Measurements from ENCODE around the gene SH3RF3. TPM values are rescaled to one million over a fixed set of nuclear protein-coding genes. Genes with fewer than 3 reads are reported as not detected.

The SH3RF3 gene
- total and polyA plus RNA-seq, 2 donors (not counting 1 experiment from before 2014, with no cell fraction given) = 8.3 to 10.1 TPM

DNA sequence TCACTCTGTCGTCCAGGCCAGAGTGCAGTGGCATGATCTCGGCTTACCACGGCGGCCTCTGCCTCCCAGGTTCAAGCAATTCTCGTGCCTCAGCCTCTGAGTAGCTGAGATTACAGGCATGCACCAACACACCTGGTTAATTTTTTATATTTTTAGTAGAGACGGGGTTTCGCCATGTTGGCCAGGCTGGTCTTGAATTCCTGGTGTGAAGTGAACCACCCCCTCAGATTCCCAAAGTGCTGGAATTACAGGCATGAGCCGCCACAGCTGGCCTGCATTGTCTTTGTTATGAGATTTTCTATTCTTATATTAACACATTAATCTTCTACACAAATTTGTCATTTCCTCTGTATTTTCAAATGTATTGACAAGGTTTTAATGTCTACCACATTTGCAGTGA lies 409.5 kb downstream of the SH3RF3 start:
- no peaks in the 10 kb centered on the region for H3K9me3 ChIP-seq (ENCODE audit: control insufficient read depth, insufficient read depth, low read depth, low read length)
- H3K36me3 ChIP-seq (ENCODE audit: control insufficient read depth, insufficient read depth, low read length) = no peaks in the 10 kb centered on the region
- no peak overlapping the region for H3K9ac ChIP-seq (ENCODE audit: insufficient read depth, low read length)
- no peak for TF ChIP-seq EZH2 (IDR thresholded peaks at IDR 0.05; ENCODE audit: low read length, missing control alignments)
- no peak for TF ChIP-seq CTCF (conservative IDR thresholded peaks at IDR 0.05 in 1 of 2, IDR thresholded peaks at IDR 0.05 in 1 of 2; ENCODE audit: low read depth in 1 of 2, low read length in 2 of 2)
- no peak overlapping the region for H3K4me3 ChIP-seq (replicated peaks in 1 of 4; ENCODE audit: control extremely low read depth in 1 of 4, insufficient read depth in 1 of 4, low read depth in 3 of 4, low read length in 4 of 4)
- no peaks in the 10 kb centered on the region for H3K27me3 ChIP-seq (ENCODE audit: control insufficient read depth, insufficient read depth, low read length)
- no peak overlapping the region for H2AFZ ChIP-seq (ENCODE audit: low read length)
- no peaks in the 10 kb centered on the region for H3K79me2 ChIP-seq (ENCODE audit: control insufficient read depth, insufficient read depth, low read length)
- H3K4me1 ChIP-seq (ENCODE audit: control insufficient read depth, extremely low read depth, insufficient read depth, low read length) = no peaks in the 10 kb centered on the region
- H3K4me2 ChIP-seq (ENCODE audit: extremely low read depth, insufficient read depth, low read length) = no peak overlapping the region
- no peaks in the 10 kb centered on the region for H4K20me1 ChIP-seq (ENCODE audit: control insufficient read depth, extremely low read depth, insufficient read depth, low read length)
- peak in 1 of 2 donors; percentile 27 for DNase-seq (ENCODE audit: low read depth in 2 of 2)
- no peak overlapping the region for H3K27ac ChIP-seq (ENCODE audit: insufficient read depth, low read length)

DNA sequence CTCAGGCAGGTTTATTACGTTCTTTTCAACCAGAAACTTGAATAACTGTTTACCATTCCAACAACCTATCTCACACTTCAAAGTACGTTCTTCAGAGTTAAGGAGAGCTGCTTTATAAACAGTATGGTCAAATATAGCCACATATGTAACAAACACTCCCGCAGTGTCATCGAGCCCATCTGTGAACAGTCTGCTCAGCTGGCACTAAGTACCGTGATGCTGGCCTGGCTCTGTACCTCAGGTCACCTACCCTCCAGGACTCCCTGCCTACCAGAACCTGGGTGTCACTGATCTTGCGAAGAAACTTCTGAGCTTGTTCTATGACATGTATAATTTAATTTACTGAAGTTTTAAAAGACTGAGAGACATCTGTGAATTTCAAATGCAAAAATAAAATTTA lies 413.4 kb downstream of the SH3RF3 start:
- H4K20me1 ChIP-seq (ENCODE audit: control insufficient read depth, extremely low read depth, insufficient read depth, low read length) = peaks cover 2% of the 10 kb centered on the region
- no peak overlapping the region for H2AFZ ChIP-seq (ENCODE audit: low read length)
- no peak for DNase-seq (ENCODE audit: low read depth in 2 of 2)
- TF ChIP-seq EZH2 (IDR thresholded peaks at IDR 0.05; ENCODE audit: low read length, missing control alignments) (no peak), CTCF (conservative IDR thresholded peaks at IDR 0.05 in 1 of 2, IDR thresholded peaks at IDR 0.05 in 1 of 2; ENCODE audit: low read depth in 1 of 2, low read length in 2 of 2) (no peak)
- no peaks in the 10 kb centered on the region for H3K27me3 ChIP-seq (ENCODE audit: control insufficient read depth, insufficient read depth, low read length)
- H3K4me3 ChIP-seq (replicated peaks in 1 of 4; ENCODE audit: control extremely low read depth in 1 of 4, insufficient read depth in 1 of 4, low read depth in 3 of 4, low read length in 4 of 4) = no peak overlapping the region
- H3K36me3 ChIP-seq (ENCODE audit: control insufficient read depth, insufficient read depth, low read length) = peaks cover 2% of the 10 kb centered on the region
- no peaks in the 10 kb centered on the region for H3K79me2 ChIP-seq (ENCODE audit: control insufficient read depth, insufficient read depth, low read length)
- H3K27ac ChIP-seq (ENCODE audit: insufficient read depth, low read length) = no peak overlapping the region
- H3K9me3 ChIP-seq (ENCODE audit: control insufficient read depth, insufficient read depth, low read depth, low read length) = no peaks in the 10 kb centered on the region
- no peak overlapping the region for H3K4me2 ChIP-seq (ENCODE audit: extremely low read depth, insufficient read depth, low read length)
- H3K4me1 ChIP-seq (ENCODE audit: control insufficient read depth, extremely low read depth, insufficient read depth, low read length) = no peaks in the 10 kb centered on the region
- no peak overlapping the region for H3K9ac ChIP-seq (ENCODE audit: insufficient read depth, low read length)

GRCh38 chr2:109545828-109546713 lies 417.1 kb downstream of the SH3RF3 start:
- DNase-seq (ENCODE audit: low read depth in 2 of 2) = peak; percentile 34 to 68
- Histone ChIP-seq H3K27me3 (ENCODE audit: control insufficient read depth, insufficient read depth, low read length) (no peaks in the 10 kb centered on the region), H3K9ac (ENCODE audit: insufficient read depth, low read length) (no peak overlapping the region), H3K4me1 (ENCODE audit: control insufficient read depth, extremely low read depth, insufficient read depth, low read length) (no peaks in the 10 kb centered on the region), H2AFZ (ENCODE audit: low read length) (no peak overlapping the region), H3K79me2 (ENCODE audit: control insufficient read depth, insufficient read depth, low read length) (no peaks in the 10 kb centered on the region), H3K27ac (ENCODE audit: insufficient read depth, low read length) (no peak overlapping the region), H3K4me3 (replicated peaks in 1 of 4; ENCODE audit: control extremely low read depth in 1 of 4, insufficient read depth in 1 of 4, low read depth in 3 of 4, low read length in 4 of 4) (no peak overlapping the region), H3K36me3 (ENCODE audit: control insufficient read depth, insufficient read depth, low read length) (peaks cover 2% of the 10 kb centered on the region), H3K4me2 (ENCODE audit: extremely low read depth, insufficient read depth, low read length) (no peak overlapping the region), H3K9me3 (ENCODE audit: control insufficient read depth, insufficient read depth, low read depth, low read length) (no peaks in the 10 kb centered on the region), H4K20me1 (ENCODE audit: control insufficient read depth, extremely low read depth, insufficient read depth, low read length) (peaks cover 2% of the 10 kb centered on the region)
- TF ChIP-seq CTCF (conservative IDR thresholded peaks at IDR 0.05 in 1 of 2, IDR thresholded peaks at IDR 0.05 in 1 of 2; ENCODE audit: low read depth in 1 of 2, low read length in 2 of 2) (peak; percentile 98), EZH2 (IDR thresholded peaks at IDR 0.05; ENCODE audit: low read length, missing control alignments) (no peak)

Measured in fibroblast of lung (primary cell).